ENCODE results near the gene CREBL2.

The CREBL2 gene

DNA sequence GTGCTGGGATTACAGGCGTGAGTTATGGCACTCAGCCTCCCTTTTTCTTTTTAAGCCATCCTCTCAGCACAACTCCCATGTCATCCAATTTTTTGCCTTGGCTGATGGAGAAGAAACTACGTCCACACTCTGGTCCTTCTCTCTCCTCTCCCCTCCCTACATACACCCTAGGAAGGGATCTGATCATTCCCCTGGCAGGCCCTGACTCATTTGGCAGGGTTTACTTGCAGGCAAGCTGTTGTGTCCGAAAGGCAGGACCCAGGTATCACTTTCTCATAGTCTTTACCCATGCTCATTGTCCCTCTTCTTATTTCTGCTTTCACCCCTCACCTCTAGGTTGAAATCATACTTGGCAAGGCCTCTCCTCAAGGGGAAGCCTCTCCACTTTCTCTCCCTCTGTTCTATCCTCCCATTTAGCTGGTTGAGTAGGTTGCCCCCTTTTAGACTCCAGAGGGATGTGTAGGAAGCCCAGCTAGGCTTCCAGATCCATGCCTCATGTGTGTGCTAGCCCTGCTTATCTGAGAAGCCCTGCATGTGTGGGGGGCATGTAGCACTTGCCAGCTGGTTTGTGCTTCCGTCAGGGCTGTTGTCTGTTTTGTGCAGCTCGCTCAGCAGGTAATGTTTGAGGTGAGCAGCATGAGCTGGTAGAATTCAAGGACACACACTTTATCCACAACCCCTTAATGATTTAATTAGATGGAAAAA is 69.5 kb downstream of the CREBL2 start:
- DNase-seq (ENCODE audit: low read depth): no peak

DNA sequence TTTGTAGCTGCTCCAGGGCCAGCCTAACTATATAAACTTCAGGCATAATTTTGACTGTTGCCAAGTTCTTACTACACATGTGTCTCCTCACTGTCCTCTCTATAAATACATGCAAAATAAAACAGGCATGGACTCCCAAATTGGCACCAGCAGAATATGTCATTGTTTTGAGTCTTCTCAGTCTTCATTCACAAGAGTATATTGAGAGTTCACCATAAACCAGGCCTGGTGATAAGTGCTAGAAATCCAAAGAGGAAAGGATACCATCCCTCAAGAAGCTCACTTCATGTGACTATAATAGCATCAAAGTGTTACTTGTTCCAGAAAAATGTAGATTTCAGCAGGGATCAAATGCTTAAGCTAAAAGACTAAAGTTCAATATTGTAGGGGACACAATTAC is 70.6 kb downstream of the CREBL2 start:
- DNase-seq (ENCODE audit: low read depth): no peak

DNA sequence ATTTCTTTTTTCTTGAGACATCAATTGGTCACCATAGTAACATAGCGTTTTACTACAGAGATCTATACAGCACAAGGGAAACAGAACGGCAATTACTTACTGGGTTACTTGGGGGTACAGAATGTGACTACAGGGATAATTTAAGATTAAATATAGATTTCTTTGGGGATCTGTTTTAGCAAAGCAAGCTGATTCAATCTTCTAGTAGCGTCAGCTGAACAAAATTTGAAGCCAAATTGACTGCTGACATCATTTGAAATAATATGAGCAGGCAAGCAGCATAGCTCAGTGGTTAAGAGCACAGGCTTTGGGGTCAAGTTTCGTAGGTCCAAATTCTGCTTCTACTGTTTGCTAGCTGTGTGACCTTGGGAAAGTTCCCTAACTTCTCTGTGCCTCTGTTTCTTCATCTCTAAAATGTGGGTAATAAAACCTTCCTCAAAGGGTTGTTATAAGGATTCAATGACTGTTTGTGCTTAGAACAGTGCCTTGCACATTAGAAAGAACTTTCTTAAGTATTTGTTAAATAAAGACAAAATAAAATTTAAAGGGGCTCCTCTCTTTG is 71.5 kb downstream of the CREBL2 start:
- no peak for DNase-seq (ENCODE audit: low read depth)

DNA sequence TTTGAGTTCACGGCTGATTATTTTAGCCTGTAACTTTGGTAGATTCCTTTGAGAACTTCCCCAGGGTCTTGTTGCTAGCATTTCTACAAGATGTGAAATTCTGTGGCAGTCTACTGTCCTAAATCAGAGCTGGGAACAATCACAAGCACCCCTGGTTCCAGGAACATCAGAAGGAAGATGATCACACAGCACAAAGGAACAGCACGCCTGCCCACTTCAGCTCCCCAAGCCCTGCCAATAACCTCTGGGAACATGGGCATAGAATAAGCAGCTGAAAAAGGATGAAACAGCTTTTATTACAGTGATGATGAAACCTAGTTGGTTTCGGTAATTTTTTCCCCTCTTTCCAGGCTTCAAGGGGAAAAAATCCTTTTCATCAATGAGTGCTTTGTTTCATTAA is 72.0 kb downstream of the CREBL2 start:
- DNase-seq (ENCODE audit: low read depth): no peak

DNA sequence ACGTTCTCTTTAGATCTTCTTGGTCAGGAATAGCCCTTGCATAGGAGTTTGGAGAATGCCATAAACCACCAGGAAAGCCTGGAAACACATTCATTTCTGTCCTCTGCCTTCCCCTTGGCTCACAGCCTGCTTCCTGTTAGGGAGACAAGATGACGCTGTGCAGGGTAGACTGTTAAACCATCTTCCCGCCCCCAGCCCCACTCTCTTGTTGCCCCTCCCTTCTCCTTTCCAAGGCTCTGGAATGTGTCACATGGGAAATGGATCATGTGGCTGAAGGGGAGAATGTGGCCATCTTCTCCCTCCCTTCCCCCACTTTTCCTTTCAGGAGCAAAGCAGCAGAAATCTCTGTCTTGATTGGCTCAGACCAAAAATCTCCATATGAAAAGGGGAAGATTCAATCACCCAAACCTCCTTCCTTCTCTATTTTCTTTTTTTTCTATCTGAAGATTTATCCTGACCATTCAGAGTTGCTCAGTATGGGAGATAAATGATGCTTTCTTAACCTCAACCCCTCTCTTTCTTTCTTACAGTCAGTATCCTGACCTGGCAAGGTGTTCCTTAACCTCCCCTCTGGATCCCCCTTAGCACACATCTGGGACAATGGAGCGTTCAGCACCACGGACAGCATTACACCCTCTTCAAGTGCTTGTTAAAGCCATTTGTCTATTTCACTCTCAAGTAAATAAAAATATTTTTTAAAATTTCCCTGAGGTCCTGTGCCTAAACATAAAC is 72.9 kb downstream of the CREBL2 start:
- peak; percentile 34 for DNase-seq (ENCODE audit: low read depth)

DNA sequence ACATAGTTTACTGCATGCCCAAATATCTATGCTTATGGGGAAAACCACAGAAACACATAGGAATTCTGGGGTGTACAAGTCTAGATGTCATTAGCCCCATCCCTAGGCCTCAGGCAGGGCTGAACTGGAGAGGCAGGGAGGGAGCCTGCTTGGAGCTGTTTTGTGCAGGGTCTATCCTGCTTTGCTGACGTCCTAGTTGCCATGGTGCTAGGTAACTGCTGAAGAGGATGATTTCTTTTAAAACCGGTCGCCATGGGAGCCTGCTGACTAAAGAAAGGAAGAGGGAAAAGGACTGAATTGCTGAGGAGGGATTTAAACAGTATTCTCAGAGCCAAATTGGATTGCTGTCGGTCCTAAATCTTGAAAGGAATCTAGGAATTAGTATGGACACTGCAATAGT is 73.6 kb downstream of the CREBL2 start:
- DNase-seq (ENCODE audit: low read depth): no peak

DNA sequence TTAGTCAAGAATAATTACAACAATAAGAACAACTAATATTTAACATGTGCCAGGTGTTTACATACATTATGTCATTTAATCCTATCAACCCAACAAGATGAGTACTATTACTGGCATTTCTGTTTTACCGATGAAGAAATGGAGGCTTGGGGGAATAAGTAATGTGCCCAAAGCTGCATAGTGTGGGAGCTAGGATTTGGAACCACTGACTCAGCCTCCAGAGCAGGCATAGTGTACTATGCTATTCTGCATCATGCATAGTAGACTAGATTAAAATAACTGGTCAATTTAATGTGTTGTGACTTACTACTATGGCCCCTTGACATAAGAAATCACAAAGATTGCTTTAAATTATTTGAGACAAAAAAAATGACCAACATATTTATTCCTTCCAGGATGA is 74.8 kb downstream of the CREBL2 start:
- no peak for DNase-seq (ENCODE audit: low read depth)

DNA sequence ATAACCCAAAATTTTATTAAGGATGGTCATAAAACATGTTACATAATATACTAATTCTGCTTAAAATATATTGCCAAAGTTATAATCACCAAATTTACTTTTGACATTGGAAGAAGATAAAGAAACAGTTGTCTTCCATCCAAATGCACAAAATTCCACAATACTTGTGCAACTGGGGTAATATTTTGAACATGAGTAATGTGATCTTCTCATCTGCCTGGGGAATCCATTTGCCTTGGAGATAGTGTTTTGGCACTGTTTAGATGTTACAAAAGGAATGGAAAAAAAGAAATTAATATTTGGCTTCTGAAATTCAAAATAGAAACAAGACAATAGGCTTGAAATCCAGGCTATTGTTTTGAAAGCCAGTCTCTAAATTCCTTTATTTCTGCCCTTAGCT is 75.2 kb downstream of the CREBL2 start:
- DNase-seq (ENCODE audit: low read depth): no peak

DNA sequence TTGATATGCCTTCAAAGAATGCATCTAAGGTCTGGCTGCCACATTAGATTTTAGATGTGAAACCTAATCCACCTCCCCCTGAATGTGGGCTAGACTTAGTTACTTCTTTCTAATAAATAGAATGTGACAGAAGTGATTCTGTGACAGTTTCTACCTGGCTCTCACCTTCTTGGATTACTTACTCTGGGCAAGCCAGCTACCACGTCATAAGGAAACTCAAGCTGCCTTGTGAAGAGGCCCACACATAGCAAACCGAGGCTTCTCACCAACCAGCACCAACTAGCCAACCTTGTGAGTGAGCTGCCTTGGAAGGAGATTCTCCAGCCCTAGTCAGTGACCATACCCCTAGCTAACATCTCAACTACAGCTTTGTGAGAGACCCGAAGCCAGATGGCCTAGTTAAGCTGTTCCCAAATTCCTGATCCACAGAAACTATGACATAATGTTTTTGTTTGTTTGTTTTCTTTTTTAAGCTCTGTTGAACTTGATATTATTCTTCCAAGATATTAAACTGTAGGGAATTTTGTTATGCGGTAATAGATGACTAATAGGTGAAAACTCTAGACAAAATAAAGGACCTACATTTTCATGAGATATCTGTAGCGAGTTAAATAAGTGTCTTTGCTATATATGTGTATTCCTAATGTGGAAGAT is 78.1 kb downstream of the CREBL2 start:
- DNase-seq (ENCODE audit: low read depth): no peak

DNA sequence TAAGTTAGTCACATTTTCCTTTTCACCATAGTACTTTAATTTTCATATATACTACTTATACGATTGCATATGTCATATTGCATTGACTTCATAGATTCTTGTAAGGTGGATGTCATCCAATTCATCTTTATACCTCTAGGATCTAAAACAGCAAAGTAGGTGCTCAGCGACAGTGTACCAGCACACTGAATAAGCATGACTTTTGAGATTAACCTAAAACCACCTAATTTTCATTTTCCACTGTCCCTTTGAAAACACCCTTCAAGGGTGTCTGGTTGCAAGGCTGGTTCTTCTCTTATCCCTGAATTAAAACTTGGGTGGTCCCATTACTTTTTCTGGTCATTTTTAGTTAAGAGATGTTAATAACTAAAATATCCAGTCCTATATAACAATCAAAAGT is 79.9 kb downstream of the CREBL2 start:
- no peak for DNase-seq (ENCODE audit: low read depth)

DNA sequence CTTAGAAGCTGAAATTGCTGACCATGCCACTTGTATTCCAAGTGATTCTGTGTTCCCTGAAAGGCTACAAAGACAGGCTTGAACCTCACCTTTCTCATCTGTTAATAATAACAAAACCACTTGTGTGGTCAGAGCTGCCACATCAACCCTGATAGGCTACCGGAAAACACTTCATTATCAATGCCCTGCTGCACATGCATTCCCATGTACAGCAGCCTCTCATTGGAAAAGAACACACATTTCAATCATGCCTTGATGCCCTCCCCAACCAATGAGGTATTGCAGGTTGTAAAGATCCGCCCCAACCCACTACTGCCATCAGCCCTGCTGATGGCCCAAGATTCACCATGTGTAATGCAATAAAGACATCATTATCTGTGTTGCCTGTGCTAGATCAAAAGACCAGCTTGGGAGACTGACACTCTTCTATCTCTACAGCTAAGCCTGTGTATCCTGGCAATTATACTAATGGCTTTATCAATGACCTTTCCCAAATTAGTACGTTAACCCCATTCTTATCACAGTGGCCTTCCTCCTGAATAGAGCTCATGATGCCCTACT is 81.5 kb downstream of the CREBL2 start:
- DNase-seq (ENCODE audit: low read depth): no peak
